HG03439 (cell line): ENCODE measurements around the gene CDH4.

ENCODE experiments used
- ATAC-seq: cut with Tn5 transposase; IDR thresholded peaks from one replicate; pipeline ENCODE4 v1.9.1; 2021; ENCODE audit warnings: mild to moderate bottlenecking, moderate library complexity; ENCODE audit not compliant: unreplicated experiment

Gene CDH4

DNA sequence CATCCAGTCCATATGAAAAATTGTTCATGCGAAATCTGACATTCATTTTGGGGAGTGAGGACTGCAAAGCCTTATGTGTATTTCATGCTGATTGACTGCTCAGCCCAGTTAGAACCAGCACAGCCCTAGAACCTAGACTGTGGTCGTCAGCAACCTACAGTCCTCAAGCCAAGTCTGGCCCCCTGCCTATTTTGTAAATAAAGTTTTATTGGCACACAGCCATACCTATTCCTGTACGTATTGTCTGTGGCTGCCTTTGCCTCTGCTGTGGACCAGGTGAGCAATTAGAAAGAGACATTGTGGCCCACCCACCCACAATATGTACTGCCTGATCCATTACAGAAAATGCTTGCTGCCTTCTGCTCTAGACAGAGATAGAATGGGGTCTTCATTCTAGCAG, 422.6 kb downstream of the CDH4 start:
- ATAC-seq: no peak

DNA sequence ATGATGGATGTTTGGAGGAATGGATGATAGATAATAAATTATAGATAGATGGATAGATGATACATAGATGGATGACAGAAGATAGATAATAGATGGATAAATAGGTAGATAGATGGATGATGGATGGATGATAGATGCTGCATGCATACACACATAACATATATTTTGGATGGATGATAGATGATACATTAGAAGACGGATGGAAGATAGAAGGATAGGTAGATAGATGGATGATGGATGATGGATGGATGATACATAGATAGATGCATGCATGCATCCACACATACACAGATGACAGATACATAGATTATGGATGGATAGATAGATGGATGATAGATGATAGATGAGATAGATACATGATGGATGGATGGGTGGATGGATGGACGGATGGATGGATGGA, 425.9 kb downstream of the CDH4 start:
- no peak for ATAC-seq

DNA sequence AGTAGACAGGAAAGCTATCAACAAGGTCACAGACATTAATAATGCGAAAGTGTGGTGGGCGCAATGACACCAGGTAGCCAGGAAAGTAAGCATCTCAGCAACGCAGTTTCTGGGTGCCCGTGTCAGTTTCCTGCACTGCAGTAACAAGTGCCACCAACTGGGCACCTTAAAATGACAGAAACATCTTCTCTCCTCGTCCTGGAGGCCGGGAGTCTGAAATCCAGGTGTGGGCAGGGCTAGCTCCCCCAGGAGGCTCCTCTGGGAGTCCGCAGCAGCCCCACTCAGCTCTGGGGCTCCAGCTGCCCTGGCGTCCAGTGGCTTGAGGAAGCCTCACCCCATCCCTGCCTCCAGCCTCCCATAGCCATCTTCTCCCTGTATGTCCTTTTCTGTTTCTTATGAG, 426.4 kb downstream of the CDH4 start:
- ATAC-seq: no peak

DNA sequence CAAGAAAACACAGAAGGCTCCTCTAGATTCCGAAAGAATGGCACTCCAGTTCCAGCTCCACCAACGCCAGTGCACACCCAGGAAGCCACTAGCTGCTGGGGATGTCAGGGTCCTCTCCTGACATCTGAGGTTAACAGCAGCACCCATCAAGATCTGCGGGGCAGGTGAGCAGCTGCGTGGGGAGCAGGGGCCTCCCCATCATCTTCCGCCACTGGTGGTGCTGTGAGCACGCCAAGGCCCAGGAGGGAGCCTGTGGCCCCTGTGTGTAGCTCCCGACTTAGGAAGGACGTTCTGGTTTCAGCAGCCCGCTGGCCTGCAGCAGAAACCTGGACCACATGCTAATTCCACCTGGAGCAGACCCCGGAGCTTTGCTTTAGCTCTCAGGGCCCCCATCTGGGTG, 427.4 kb downstream of the CDH4 start:
- ATAC-seq: no peak

DNA sequence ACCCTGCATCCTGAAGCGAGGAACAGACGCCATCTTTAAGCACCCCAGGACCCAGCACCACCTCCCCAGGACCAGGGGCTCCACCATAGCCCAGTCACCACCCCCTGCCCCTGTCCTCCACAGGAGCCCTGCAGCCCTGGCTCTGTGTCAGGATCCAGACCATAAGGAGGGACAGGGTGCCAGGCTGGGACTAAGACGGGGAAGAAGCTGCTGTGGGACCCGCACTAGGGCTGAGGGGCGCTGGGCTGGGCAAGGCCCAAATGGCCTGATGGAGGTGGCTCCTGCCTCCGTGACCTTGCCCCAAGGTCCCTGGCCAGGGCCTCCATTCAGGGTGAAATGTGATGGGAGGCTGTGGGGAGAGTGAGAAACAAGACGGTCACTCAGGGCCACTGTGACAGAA, 428.0 kb downstream of the CDH4 start:
- ATAC-seq: no peak

DNA sequence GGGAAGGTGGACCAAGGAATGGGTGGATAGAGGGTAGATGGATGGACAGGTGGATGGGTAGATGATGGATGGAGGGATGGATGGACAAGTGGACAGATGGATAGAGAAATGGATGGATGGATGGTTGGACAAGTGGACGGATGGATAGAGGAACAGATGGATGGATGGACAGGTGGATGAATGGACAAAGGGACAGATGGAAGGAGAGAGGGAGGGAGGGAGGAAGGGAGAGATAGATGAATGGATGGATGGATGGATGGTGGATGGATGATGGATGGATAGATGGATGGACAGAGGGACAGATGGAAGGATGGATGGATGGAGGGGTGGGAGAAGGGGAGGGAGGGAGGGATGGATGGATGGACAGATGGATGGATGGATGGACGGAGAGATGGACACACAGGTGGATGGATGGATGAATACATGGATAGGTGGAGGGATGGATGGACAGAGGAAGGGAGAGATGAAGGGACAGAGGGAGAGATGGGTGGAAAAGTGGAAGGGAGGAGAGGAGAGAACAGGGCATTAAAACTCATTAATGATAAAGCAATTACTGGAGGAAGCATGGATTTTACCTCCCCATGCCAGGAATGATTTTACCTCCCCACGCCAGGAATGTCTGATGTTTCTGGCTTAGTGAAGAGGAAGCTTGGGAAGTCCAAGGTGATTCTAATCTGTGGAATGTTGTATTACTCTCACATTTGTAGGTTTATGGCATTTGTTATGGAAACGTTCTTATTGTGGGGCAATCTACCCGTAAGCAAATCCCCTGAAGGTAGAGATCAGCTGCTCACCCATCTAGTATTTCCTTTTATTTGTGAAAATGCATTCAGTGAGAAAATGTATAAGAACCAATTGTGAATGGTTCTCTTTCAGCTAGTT, 430.3 kb downstream of the CDH4 start:
- ATAC-seq: no peak

DNA sequence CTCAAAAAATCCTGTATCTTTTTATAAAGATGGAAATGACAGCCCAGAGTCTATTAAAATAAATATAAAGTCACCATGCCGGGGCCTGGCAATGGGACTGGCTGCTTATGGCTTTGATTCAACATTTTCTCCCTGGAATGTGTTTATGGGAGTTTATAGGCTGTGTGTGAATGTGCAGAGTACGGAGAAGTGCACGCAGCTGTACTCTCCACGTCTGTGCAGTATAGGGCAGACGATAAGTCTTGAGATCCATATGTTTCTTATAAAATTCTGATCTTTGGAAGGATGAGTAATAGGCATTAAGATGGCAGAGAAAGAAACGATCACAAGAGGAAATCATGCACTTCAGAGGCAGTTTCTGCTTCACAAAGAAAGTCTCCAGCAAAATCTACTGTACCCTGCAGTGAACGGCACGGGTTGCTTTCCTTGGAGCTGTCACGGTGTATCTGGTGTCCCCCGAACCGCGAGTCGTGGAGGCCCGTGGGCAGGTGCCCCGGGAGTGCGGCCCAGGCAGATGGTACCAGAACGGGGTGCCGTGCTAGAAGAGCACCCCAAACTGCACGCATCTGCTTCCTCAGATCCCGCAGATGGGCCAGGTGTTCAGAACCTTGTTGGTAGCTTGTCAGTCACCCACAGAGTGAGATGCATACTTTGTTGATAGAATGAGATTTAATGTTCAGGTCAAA, 431.1 kb downstream of the CDH4 start:
- no peak for ATAC-seq

DNA sequence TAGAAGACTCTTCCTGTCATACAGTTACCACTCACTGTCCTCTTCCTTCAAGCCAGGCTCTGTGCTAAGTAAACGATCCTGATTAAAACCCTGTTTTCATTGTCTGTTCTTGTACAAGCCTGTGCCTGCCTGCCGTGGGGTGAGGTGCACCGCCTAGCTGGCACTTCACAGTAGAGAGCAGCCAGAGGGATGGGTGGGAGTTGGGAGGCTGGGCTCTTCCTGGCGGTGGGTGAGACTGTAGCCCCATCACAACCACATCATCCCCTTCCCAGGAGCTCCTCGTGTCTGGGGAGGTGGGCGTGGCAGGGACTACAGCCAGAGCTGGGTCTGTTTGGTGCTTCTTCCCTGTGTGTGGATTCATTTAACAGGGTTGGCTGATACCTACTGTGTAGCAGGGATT, 431.7 kb downstream of the CDH4 start:
- ATAC-seq: no peak

DNA sequence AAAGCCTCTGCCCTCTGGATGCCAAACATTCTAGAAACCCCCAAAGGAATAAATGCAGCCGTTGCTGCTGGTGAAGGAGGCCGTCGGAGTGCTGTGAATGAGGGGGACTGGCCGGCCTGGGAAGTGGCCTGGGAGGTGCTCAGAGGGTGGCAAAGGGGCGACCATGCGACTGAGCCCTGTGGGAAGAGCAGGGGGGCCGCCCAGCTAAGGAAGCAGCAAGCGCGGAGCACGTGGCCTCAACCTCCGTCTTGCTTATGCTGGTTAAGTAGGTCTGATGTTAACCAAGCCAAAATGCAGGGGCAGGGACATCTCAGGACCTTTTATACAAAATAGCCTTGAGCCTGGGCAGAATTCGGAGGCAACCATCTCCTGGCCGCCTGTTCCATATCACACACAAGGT, 432.1 kb downstream of the CDH4 start:
- no peak for ATAC-seq

DNA sequence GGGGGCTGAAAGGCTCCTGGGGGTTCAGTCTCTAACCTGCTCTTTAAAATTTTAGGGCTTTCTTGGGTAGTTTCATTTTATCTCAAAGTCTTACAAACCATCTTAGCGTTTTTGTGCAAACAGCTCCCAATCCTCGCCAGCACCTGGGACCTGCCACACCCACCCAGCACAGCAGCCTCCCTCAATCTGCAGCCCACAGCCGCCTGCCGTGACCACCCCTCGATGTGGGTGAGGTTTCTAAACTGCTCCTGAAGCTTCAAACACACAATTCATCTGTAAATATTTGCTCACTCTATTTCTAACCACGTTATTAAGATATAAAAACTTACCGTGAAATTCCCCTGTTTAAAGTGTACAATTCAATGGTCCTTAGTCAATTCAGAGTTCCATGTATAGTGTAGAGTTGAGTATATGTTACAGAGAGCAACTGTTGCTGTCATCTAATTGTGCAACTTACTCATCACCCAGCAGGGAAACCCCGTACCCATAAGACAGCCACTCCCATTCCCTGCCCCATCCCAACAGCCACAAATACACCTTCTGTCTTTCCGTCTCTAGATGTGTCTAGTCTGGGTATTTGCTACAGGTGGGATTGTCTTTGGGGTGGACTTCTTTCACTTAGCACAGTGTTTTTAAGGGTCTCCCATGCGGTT, 432.6 kb downstream of the CDH4 start:
- no peak for ATAC-seq

DNA sequence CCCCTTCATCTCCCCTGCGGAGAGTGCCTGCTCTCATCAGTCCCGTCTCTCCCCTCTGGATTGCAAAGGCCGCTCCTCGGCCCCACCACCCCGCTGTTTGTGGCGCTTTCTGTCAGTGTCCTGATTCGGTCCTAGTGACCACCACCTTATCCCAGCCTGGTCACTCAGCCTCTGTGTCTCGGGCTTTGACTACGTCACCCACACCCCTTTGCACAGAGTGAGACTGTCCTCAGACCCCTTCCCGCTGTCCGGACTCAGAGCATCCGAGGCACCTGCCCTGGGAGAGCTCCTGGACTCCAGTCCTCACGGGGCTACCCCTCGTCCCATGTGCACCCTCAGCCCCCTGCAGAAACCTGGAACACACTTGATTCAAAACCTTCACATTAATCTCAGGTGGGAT, 433.4 kb downstream of the CDH4 start:
- no peak for ATAC-seq

DNA sequence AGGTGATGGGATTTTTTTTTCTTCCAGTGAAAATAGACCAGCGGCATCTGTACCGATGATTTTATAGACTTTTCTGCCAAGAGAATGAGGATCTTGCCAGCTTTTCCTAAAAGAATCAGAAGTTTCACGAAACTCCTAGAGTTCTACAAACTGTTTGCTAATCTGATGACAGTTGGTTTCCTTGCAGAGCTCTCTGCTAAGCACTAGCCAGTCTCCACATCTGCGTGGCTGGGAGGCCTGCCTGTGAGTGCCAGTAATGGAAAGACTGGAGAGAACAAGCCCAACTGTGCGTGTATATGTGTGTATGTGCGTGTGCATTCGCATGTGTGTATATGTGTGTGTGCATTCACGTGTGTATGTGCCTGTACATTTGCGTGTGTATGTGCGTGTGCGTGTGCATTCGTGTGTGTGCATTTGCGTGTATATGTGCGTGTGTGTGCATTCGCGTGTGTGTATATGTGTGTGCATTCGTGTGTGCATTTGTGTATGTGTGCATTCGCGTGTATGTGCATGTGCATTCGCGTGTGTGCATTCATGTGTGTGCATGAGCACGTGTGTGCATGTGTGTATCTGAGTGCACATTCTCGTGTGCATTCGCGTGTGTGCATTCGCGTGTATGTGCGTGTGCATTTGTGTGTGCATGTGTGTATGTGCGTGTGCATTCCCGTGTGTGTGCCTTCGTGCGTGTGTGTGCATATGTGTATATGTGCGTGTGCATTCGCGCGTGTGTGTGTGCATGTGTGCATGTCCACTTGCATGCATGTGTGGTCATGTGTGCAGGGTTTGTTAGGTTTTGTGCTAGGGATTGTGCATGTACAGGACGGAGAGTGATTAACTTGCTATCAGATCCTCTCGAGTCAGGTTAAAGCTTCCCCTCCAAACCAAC, 434.2 kb downstream of the CDH4 start:
- no peak for ATAC-seq

DNA sequence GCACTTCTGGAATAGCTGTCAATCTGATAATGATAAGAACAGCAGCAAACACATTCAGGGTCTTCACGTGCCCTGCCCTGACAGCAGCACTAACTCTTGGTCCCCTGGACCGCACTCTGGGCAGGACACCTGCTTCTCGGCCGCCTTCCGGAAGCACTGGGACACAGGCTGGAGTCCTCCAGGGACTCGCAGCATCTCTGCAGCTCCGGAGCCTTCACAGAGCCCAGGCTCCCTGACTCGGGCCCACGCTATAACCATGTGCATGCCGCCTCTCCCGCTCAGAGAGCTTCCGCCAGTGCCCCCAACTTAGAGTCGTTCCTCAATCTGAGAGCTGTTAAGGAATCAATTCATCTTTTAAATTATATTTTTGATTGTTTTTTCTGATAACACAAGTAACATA, 436.4 kb downstream of the CDH4 start:
- no peak for ATAC-seq

DNA sequence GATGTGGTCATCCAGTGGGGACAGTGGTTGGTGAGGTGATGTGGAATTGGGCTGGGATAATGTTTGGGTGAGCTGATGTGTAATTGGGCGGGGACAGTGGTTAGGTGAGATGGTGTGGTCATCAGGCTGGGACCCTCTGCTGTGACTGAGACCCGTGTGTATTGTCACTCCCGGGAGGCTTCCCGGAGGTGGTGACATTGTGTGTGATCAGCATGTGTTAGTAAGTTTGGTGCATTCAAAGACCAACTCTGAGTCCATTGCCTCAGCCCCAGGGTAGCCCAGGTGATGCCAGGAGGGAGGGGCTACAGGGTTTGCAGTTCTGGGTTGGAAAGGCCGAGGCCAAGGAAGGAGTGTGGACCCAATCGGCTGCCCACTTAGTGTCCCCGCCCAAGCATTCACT, 438.1 kb downstream of the CDH4 start:
- ATAC-seq: no peak

DNA sequence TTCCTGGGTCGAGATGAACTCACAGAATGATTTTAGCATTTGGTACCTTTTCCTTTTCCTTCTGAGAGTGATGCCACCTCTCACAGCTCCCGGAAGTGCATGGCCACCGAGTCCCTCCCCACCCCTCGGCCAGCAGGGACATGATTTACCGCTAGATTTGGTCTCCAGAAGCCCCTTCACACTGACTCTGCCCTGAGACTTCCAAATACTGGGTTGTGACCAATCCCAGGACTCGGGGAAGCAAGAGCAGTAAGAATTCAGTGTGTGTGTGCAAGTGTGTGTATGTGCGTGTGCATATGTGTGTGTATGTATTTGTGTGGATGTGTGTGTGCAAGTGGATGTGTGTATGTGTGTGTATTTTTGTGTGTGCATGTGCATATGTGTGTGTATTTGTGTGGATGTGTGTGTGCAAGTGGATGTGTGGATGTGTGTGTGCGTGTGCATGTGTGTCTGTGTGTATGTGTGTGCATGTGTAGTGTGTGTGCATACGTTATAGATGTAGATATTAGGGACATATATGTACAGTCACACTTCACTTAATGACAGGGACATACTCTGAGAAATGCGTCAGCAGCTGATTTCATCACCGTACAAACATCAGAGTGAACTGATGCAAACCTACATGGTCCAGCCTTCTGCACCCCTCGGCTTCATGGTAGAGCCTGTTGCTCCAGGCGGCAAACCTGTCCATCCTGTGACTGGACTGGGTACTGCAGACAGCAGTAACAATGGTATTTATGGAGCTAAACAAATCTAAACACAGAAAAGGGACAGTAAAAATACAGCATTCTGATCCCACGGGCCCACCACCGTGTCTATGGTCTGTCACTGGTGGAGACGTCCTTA, 439.2 kb downstream of the CDH4 start:
- ATAC-seq: no peak

DNA sequence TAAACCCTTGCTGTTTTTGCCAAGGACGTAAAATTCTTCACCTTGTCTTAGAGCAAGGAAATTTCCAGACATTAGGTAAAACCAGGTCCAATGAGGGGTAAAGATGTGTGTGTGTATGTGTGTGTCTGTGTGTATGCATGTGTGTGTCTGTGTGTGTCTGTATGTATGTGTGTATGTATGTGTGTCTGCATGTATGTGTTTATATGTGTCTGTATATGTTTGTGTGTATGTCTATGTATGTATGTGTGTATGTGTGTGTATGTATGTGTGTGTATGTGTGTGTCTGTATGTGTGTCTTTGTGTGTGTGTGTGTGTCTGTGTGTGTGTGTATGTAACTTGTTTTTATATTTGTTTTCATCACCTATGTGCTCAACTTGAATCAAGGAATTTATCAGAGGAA, 439.9 kb downstream of the CDH4 start:
- no peak for ATAC-seq

DNA sequence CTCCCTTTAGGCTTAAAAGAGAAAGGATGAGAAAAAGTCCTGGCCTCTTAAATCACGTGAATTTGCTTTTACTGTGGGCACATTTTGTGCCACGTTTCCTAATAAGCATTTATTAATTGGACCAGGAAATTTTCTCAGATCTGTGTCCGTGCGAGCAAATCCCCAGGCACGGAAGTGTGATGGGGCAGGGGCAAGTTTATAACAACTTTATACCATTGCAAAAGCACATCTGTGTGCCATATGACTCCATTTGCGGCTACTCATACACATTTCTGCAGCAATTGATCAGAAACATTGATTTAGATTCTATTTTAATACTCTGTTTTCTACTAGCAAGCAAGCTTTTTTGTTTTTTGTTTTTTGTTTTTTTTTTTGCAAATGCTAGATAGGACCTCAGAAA, 440.4 kb downstream of the CDH4 start:
- no peak for ATAC-seq

DNA sequence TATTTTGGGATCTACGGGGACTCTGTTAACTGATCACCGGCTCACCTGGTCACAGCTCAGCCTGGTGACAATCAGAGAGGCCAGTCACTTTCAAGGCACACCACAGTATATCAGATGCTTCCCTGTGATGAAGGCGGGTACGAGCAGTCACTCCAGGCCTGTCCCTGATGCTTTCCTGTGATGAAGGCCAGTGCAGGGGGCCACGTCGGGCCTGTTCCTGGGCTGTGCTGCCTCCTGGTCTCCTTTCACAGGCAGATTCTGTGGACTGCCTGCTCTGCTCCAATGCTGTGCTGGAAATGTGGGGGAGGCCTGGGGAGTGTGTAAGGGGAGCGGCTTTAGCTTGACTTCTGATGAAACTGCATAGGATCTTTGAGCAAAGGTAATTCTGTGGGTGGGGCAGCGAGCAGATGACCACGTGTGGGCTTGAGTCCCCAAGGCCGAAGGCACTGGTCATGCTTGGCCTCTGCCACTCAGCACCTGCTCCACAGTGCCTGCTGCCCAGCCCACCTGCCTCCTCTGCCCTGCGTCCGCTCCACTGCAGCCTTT, 441.1 kb downstream of the CDH4 start:
- ATAC-seq: no peak

DNA sequence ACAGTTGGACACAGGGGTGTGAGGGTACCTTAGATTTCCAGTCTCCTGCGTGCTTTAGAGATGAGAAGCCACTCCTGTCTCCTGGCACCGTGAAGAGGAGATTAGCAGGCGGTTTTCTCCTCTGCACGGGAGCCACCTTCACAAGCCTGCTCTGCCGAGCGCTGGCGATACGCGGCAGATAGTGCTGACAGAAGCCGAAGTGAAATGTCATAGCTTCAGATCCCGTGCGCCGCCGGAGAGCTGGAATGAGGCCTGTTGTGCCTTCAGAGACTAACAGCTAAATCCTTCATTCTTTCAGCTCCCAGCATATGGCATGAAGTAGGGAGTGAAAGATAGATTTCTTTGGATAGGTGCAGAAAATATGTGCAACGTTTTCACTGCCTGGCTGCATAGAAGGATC, 442.6 kb downstream of the CDH4 start:
- ATAC-seq: no peak

DNA sequence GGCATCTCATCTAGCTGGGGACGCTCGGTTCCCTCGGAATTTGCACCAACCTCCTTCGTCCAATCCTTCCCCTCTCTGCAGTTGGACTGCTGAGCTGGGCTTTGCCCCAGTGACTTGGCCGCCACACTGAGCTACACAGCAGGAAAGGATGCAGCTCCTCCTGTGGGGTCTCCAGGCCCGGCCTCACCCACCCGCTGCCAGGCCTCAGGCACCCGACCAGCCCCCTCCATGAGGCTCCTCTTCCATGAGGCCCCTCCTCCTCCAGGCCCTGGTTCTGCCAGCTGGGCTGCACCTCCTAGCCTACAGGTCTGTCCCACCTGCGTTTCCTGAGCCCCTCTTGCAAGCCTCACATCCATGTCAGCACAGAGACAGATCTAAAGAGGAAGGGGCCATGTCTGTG, 443.7 kb downstream of the CDH4 start:
- ATAC-seq: no peak
